Brain microvascular endothelial cell (primary cell): ENCODE results near the gene RNF213.

Source experiments
- DNase-seq: peaks from one replicate; pipeline ENCODE4 v3.0.0-alpha.2; 2020
- H3K27ac ChIP-seq: fragments of 250-450 bp; sonication (Bioruptor Pico); 2 replicates; pipeline ENCODE4 v1.5.1; 2020; ENCODE audit warnings: mild to moderate bottlenecking, moderate library complexity
- H3K27me3 ChIP-seq: fragments of 250-450 bp; sonication (Bioruptor Pico); replicated peaks from 2 replicates; pipeline ENCODE4 v1.5.1; 2020; ENCODE audit warnings: mild to moderate bottlenecking
- H3K36me3 ChIP-seq: fragments of 250-450 bp; sonication (Bioruptor Pico); replicated peaks from 2 replicates; pipeline ENCODE4 v1.5.1; 2020; ENCODE audit warnings: mild to moderate bottlenecking
- H3K4me3 ChIP-seq: 2 replicates; pipeline ENCODE4 v1.5.1; 2011; ENCODE audit warnings: low read depth, mild to moderate bottlenecking, control low read depth, low read length, moderate library complexity
- CTCF ChIP-seq: IDR thresholded peaks from 2 replicates; pipeline ENCODE4 v1.5.1; 2011; ENCODE audit warnings: low read depth, mild to moderate bottlenecking, moderate library complexity, low read length, control low read depth, inconsistent platforms; ENCODE audit errors: missing control alignments
- in situ Hi-C: cut with HindIII; loops from 2 replicates; pipeline ENCODE4 v1.10.0; 2017; ENCODE audit warnings: low sequenced_read_pairs, low pct_ligation_motif_present

The RNF213 gene

DNA sequence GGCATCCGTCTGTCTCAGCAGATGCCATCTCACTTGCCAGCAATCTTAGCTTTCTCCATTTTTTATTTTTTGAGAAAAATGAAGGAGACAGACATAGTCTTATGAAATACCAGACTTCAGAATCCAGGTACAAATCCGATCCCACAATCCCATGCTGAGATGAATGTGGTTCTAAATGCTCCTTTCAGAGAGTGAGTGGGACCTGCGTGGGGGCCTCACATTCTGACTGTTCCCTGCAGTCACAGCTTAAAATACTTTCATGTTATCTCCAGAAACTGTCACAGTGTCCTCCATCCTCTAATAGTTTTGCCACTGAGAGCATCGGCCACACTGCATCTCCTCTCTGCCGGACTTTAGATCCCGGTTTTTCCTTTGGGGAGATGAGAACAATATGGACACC, 119.4 kb downstream of the RNF213 start:
- H3K4me3 ChIP-seq = no peak overlapping the region
- no peak overlapping the region for H3K27ac ChIP-seq
- peaks cover 89% of the 10 kb centered on the region for H3K36me3 ChIP-seq
- no peaks in the 10 kb centered on the region for H3K27me3 ChIP-seq
- no peak for DNase-seq
- in situ Hi-C loops = no loop called here
- no peak for TF ChIP-seq CTCF

GRCh38 chr17:80380555-80381002, 119.9 kb downstream of the RNF213 start:
- Histone ChIP-seq H3K27ac (no peak overlapping the region), H3K4me3 (no peak overlapping the region), H3K36me3 (peaks cover 92% of the 10 kb centered on the region), H3K27me3 (no peaks in the 10 kb centered on the region)
- in situ Hi-C loops = no loop called here
- DNase-seq = no peak
- TF ChIP-seq CTCF = no peak

DNA sequence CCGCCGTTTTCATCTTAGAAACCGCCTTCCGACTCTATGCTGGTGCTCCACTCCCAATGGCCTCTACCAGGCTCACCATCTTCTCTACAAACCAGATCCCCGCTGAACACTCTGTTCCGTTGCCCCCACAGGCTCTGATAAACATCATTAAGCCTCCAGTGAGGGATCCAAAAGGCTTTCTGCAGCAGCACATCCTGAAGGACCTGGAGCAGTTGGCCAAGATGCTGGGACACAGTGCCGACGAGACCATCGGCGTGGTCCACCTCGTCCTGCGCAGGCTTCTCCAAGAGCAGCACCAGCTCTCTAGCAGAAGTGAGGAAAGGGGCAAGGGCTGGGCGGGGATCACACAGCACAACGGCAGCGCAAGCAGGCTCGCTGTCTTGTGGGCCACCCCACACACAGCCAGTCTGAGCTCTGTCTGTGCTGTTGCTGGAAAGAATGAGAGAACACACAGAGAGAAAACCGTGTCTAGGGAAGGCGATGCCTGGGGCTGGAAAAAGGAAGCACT, 120.8 kb downstream of the RNF213 start:
- H3K4me3 ChIP-seq = no peak overlapping the region

GRCh38 chr17:80382446-80382845, 121.8 kb downstream of the RNF213 start:
- in situ Hi-C loops = no loop called here
- Histone ChIP-seq H3K4me3 (no peak overlapping the region), H3K27ac (no peak overlapping the region), H3K36me3 (peaks cover 89% of the 10 kb centered on the region), H3K27me3 (no peaks in the 10 kb centered on the region)
- DNase-seq = no peak
- TF ChIP-seq CTCF = no peak

More for the DNA sequence above, 120.8 kb downstream of the RNF213 start:
- H3K36me3 ChIP-seq = peaks cover 88% of the 10 kb centered on the region
- no peak overlapping the region for H3K27ac ChIP-seq
- no peak for TF ChIP-seq CTCF
- no peak for DNase-seq
- no peaks in the 10 kb centered on the region for H3K27me3 ChIP-seq
- in situ Hi-C loops = no loop called here

DNA sequence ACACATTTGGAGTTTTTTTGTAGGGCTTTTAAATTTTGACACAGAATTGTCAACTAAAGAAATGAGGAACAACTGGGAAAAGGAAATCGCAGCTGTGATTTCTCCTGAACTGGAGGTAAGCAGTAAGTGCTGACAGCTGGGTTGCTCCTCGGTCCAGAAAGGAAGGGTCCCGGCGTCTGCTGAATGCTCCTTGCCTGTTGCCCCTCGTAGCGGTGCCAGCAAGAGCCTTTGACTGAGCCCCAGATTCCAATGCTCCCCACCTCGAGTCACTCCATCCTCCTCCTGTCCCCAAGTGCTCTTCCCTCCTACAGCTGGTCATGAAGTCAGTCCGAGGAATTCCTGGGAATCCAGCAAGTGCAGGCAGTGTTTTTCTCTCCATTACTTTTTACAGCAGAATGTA, 122.3 kb downstream of the RNF213 start:
- H3K4me3 ChIP-seq = no peak overlapping the region
- peaks cover 86% of the 10 kb centered on the region for H3K36me3 ChIP-seq
- no peak for TF ChIP-seq CTCF
- no peak overlapping the region for H3K27ac ChIP-seq
- H3K27me3 ChIP-seq = no peaks in the 10 kb centered on the region
- in situ Hi-C loops = no loop called here
- DNase-seq = no peak
